H1 (cell line): ENCODE measurements around the gene PAQR5. TPM values are rescaled to one million over a fixed set of nuclear protein-coding genes. Genes with fewer than 3 reads are reported as not detected.

ENCODE experiments used
- CTCF ChIA-PET: fragments of 300-600 bp; sonication (Branson Sonifier 250); formaldehyde crosslinking; loops from one replicate; lab custom pipeline; 2021; ENCODE audit not compliant: partially characterized antibody; lab: Charles Lee
- POLR2A ChIA-PET: fragments of 300-600 bp; sonication (Branson Sonifier 250); formaldehyde crosslinking; loops from one replicate; lab custom pipeline; 2021; ENCODE audit warnings: inconsistent platforms; ENCODE audit not compliant: partially characterized antibody; lab: Charles Lee
- DNase-seq, 2 experiments: peaks; one replicate each; pipeline versions ENCODE4 v3.0.0 to v3.0.0-alpha.2; 2010 to 2022; ENCODE audit warnings: low spot score in 2 of 2, low read depth in 1 of 2, mixed read lengths in 1 of 2
- FAIRE-seq: peaks from 2 replicates; lab custom pipeline; 2011; peaks lifted over from hg19 to GRCh38; lab: Jason Lieb, UNC
- H2AFZ ChIP-seq: 2 replicates; pipeline ENCODE4 v1.8.1; 2012; ENCODE audit warnings: low read length, inconsistent platforms
- H2AK5ac ChIP-seq: 2 replicates; pipeline ENCODE4 v1.6.1; 2013; ENCODE audit warnings: low read depth, low read length
- H2BK120ac ChIP-seq: replicated peaks from 2 replicates; pipeline ENCODE3; 2013; ENCODE audit warnings: low read depth, low read length, inconsistent platforms
- H2BK12ac ChIP-seq: 2 replicates; pipeline ENCODE4 v1.6.1; 2013; ENCODE audit warnings: low read depth, low read length
- H2BK15ac ChIP-seq: 2 replicates; pipeline ENCODE4 v1.6.1; 2013; ENCODE audit warnings: low read length
- H2BK20ac ChIP-seq: 2 replicates; pipeline ENCODE4 v1.6.1; 2013; ENCODE audit warnings: low read length
- H2BK5ac ChIP-seq: 2 replicates; pipeline ENCODE4 v1.6.1; 2013; ENCODE audit warnings: low read depth, low read length
- H3K14ac ChIP-seq: 2 replicates; pipeline ENCODE4 v1.6.1; 2013; ENCODE audit warnings: inconsistent platforms; ENCODE audit not compliant: insufficient read length
- H3K18ac ChIP-seq: 2 replicates; pipeline ENCODE4 v1.6.1; 2013; ENCODE audit warnings: low read length; ENCODE audit errors: extremely low read depth
- H3K23ac ChIP-seq: 2 replicates; pipeline ENCODE4 v1.6.1; 2013; ENCODE audit warnings: inconsistent platforms; ENCODE audit not compliant: insufficient read length
- H3K23me2 ChIP-seq: 2 replicates; pipeline ENCODE4 v1.6.1; 2013; ENCODE audit warnings: low read depth, low read length
- H3K27ac ChIP-seq: 2 replicates; pipeline ENCODE4 v1.6.1; 2011; ENCODE audit warnings: low read depth, low read length, inconsistent platforms
- H3K27me3 ChIP-seq, 4 experiments: replicated peaks in 1 of 4; 1 replicate in 1 of 4; 2 replicates in 3 of 4; pipeline versions ENCODE4 v1.6.1 to v1.8.1; 2011 to 2013; ENCODE audit warnings: low read length in 3 of 4, mild to moderate bottlenecking in 3 of 4, inconsistent platforms in 2 of 4, mixed read lengths in 2 of 4, moderate library complexity in 1 of 4; ENCODE audit not compliant: control insufficient read depth in 3 of 4, insufficient read depth in 3 of 4; ENCODE audit errors: extremely low read depth in 1 of 4
- H3K36me3 ChIP-seq, 4 experiments: 2 replicates each; pipeline versions ENCODE4 v1.6.1 to v1.8.1; 2011 to 2013; ENCODE audit warnings: mild to moderate bottlenecking in 4 of 4, low read length in 3 of 4, moderate library complexity in 2 of 4, control low read depth in 1 of 4, inconsistent platforms in 1 of 4; ENCODE audit not compliant: insufficient read depth in 4 of 4, control insufficient read depth in 2 of 4
- H3K4ac ChIP-seq: replicated peaks from 2 replicates; pipeline ENCODE3; 2013; ENCODE audit warnings: low read length, low read depth, mixed read lengths, inconsistent platforms; ENCODE audit not compliant: insufficient read length
- H3K4me1 ChIP-seq, 4 experiments: replicated peaks in 1 of 4; 1 replicate in 1 of 4; 2 replicates in 3 of 4; pipeline versions ENCODE4 v1.6.1 to v1.8.1; 2011 to 2013; ENCODE audit warnings: low read length in 3 of 4, inconsistent platforms in 2 of 4, mixed read lengths in 1 of 4; ENCODE audit not compliant: insufficient read depth in 4 of 4, control insufficient read depth in 3 of 4
- H3K4me2 ChIP-seq, 2 experiments: 2 replicates each; pipeline versions ENCODE4 v1.6.1 to v1.8.1; 2011 to 2013; ENCODE audit warnings: low read depth in 2 of 2, low read length in 2 of 2, control low read depth in 1 of 2, inconsistent platforms in 1 of 2, mild to moderate bottlenecking in 1 of 2; ENCODE audit not compliant: insufficient read depth in 1 of 2
- H3K4me3 ChIP-seq, 4 experiments: fragments of 200-600, 300-600 bp in 1 of 4; sonication (generic), shearing (Covaris generic), sonication (Bioruptor Twin) in 1 of 4; 2 replicates each; pipeline versions ENCODE4 v1.5.1 to v1.8.1; 2011 to 2016; ENCODE audit warnings: low read length in 4 of 4, low read depth in 3 of 4, control low read depth in 2 of 4, inconsistent platforms in 2 of 4, mild to moderate bottlenecking in 2 of 4, mixed read lengths in 1 of 4, moderate library complexity in 1 of 4; ENCODE audit not compliant: insufficient read depth in 2 of 4; ENCODE audit errors: extremely low read depth in 1 of 4
- H3K56ac ChIP-seq: replicated peaks from 2 replicates; pipeline ENCODE3; 2013; ENCODE audit warnings: low read depth, mild to moderate bottlenecking, mixed read lengths, low read length, inconsistent platforms; ENCODE audit not compliant: insufficient read length
- H3K79me1 ChIP-seq: 2 replicates; pipeline ENCODE4 v1.6.1; 2013; ENCODE audit warnings: low read depth, low read length, control low read depth
- H3K79me2 ChIP-seq, 2 experiments: 2 replicates each; pipeline versions ENCODE4 v1.6.1 to v1.8.1; 2012 to 2013; ENCODE audit warnings: low read length in 2 of 2, mild to moderate bottlenecking in 2 of 2, inconsistent platforms in 1 of 2; ENCODE audit not compliant: insufficient read depth in 2 of 2, control insufficient read depth in 1 of 2
- H3K9ac ChIP-seq, 4 experiments: replicated peaks in 1 of 4; 1 replicate in 1 of 4; 2 replicates in 3 of 4; pipeline versions ENCODE4 v1.6.1 to v1.8.1; 2011 to 2013; ENCODE audit warnings: low read depth in 3 of 4, low read length in 3 of 4, control low read depth in 2 of 4, mild to moderate bottlenecking in 2 of 4, moderate library complexity in 2 of 4, inconsistent platforms in 1 of 4; ENCODE audit errors: extremely low read depth in 1 of 4
- H3K9me3 ChIP-seq, 2 experiments: 2 replicates each; pipeline versions ENCODE4 v1.6.1 to v1.8.1; 2012 to 2013; ENCODE audit warnings: mild to moderate bottlenecking in 2 of 2, moderate library complexity in 2 of 2, control low read depth in 1 of 2, inconsistent platforms in 1 of 2, low read depth in 1 of 2, low read length in 1 of 2, mixed read lengths in 1 of 2; ENCODE audit not compliant: insufficient read depth in 2 of 2
- H4K20me1 ChIP-seq, 2 experiments: replicated peaks in 1 of 2; 2 replicates each; pipeline versions ENCODE3 to v1.8.1; 2011 to 2013; ENCODE audit warnings: inconsistent platforms in 2 of 2, low read length in 2 of 2, mild to moderate bottlenecking in 1 of 2; ENCODE audit not compliant: insufficient read depth in 2 of 2, control insufficient read depth in 1 of 2
- H4K5ac ChIP-seq: 2 replicates; pipeline ENCODE4 v1.6.1; 2013; ENCODE audit warnings: low read length, low read depth, mixed read lengths, inconsistent platforms; ENCODE audit not compliant: insufficient read length
- H4K8ac ChIP-seq: 2 replicates; pipeline ENCODE4 v1.8.0; 2013; ENCODE audit warnings: mild to moderate bottlenecking, moderate library complexity, low read length, inconsistent platforms; ENCODE audit not compliant: insufficient read depth; ENCODE audit errors: extremely low read depth
- H4K91ac ChIP-seq: replicated peaks from 2 replicates; pipeline ENCODE3; 2013; ENCODE audit warnings: low read length, mixed read lengths, inconsistent platforms; ENCODE audit not compliant: insufficient read length
- CEBPB ChIP-seq: IDR thresholded peaks from 2 replicates; pipeline ENCODE4 v1.6.1; 2012; ENCODE audit warnings: low read depth, low read length
- POLR2A ChIP-seq, 2 experiments: IDR thresholded peaks; 1 replicate in 1 of 2; 2 replicates in 1 of 2; pipeline ENCODE4 v1.6.1; 2011; ENCODE audit warnings: low read depth in 2 of 2, low read length in 2 of 2, mild to moderate bottlenecking in 2 of 2; ENCODE audit errors: control extremely low read depth in 1 of 2
- TAF7 ChIP-seq: optimal IDR thresholded peaks from 2 replicates; pipeline ENCODE3; 2011; ENCODE audit warnings: low read depth, mild to moderate bottlenecking, inconsistent platforms, low read length, moderate library complexity, borderline replicate concordance
- WGBS, 2 experiments: shearing (Covaris generic) in 1 of 2; methylation state at CpG; one replicate each; pipeline versions ENCODE4 v1.1.6 to v1.1.7; 2013 to 2015; ENCODE audit warnings: low lambda C conversion rate in 2 of 2, mixed read lengths in 2 of 2, inconsistent platforms in 1 of 2, low coverage in 1 of 2, missing lambda C conversion rate in 1 of 2; ENCODE audit not compliant: insufficient replicate concordance in 2 of 2, insufficient coverage in 1 of 2, insufficient read length in 1 of 2; ENCODE audit errors: extremely low coverage in 1 of 2, missing lambda C conversion rate in 1 of 2; 5-methylcytosine and 5-hydroxymethylcytosine counted together
- polyA plus RNA-seq, 7 experiments: library from polyadenylated mRNA; depleted of rRNA in 3 of 7; stranded (reverse) in 5 of 7; unstranded in 2 of 7; fragments of >200 nt in 5 of 7; fragments of 200-250 nt in 2 of 7; gene quantifications; 1 replicate in 5 of 7; 2 replicates in 1 of 7; 4 replicates in 1 of 7; pipeline versions ENCODE4 v1.2.1 to v1.2.3, GENCODE V29; 2011 to 2013; ENCODE audit warnings: missing spikeins in 2 of 7, mixed read lengths in 2 of 7
- total RNA-seq: library from RNA; stranded (reverse); fragmentation: NEBNext Ultra II Directional; extraction: Animal tissue kit (Norgen Biotek cat#: 25700); gene quantifications from 2 replicates; pipeline ENCODE4 v1.2.1, GENCODE V29; 2021

The PAQR5 gene
- total and polyA plus RNA-seq, 2 of the 8 experiments (the other 6 are each of a cell fraction or from before 2014, with no cell fraction given): 8.7 to 18.1 TPM

DNA sequence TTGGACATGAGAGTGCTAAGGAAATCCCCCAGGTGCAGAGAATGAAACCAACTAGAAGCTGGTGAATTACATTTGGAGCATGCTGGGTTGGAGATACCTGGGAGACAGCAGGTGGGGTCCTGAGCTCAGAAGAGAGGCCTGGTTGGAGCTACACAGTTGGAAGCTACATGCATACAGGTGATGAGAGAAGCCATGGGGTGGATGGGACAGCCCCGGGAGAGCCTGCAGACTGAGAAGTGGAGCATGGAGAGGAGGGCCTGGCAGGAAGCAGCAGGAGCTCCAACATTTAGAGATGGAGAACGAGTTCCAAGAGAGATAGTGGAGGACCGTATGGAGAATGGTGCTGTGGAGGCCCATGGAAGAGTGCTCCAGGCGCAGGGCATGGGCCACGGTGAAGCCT lies 10.2 kb downstream of the PAQR5 start:
- Histone ChIP-seq H2BK20ac (no peak overlapping the region), H3K9me3 (no peaks in the 10 kb centered on the region), H3K9ac (no peak overlapping the region), H2BK15ac (no peak overlapping the region), H3K18ac (no peak overlapping the region), H2BK5ac (no peak overlapping the region), H3K23ac (no peak overlapping the region), H3K56ac (no peak overlapping the region), H4K91ac (no peak overlapping the region), H3K79me1 (peaks cover 5% of the 10 kb centered on the region), H2BK120ac (no peak overlapping the region), H3K14ac (no peak overlapping the region), H3K79me2 (no peaks in the 10 kb centered on the region; a peak in 1 of 4 replicates), H2AK5ac (no peak overlapping the region), H4K8ac (no peak overlapping the region), H3K4ac (no peak overlapping the region), H3K23me2 (peaks cover 2% of the 10 kb centered on the region; the same call in 1 of the 2 replicates), H2AFZ (no peak overlapping the region), H4K5ac (no peak overlapping the region), H3K4me2 (no peak overlapping the region), H3K4me1 (peaks cover 0 to 6% (median 4%) of the 10 kb centered on the region in 4 experiments), H3K27ac (no peak overlapping the region), H2BK12ac (no peak overlapping the region), H4K20me1 (no peaks in the 10 kb centered on the region), H3K36me3 (no peaks in the 10 kb centered on the region; a peak in 4 of 8 replicates), H3K27me3 (no peaks in the 10 kb centered on the region), H3K4me3 (no peak overlapping the region)
- ChIA-PET CTCF (interaction anchor here (0.7 to 2.9 kb wide), 7 partner anchors 9 to 268 kb away, joined by 3 to 14 read pairs (median 4); no protein-coding TSS in a partner anchor), POLR2A (interaction anchor here (0.9 kb wide), 1 partner anchor 144 kb away, joined by 3 read pairs; the partner anchor contains the start of gene RPLP1)
- WGBS, 2 experiments: 92% methylated on average over 5 of the region's 5 CpGs; no CpG with 5 or more reads in 1 of the 2 experiments
- FAIRE-seq: no peak
- no peak for DNase-seq
- no peak for TF ChIP-seq TAF7
- TF ChIP-seq CEBPB: no peak
- no peak for TF ChIP-seq POLR2A (IDR thresholded peaks at IDR 0.05; ENCODE audit: control extremely low read depth in 1 of 2, low read depth in 2 of 2, low read length in 2 of 2)
